Neutrophil (primary cell): Measurements from ENCODE around the gene NHS.

Source experiments
- H3K27ac ChIP-seq: fragments of 200-600 bp; sonication (generic); 2 replicates; pipeline ENCODE4 v1.5.1; 2016; ENCODE audit warnings: mild to moderate bottlenecking, moderate library complexity
- H3K27me3 ChIP-seq: fragments of 200-600 bp; sonication (generic); 2 replicates; pipeline ENCODE4 v1.6.0; 2016; ENCODE audit warnings: mild to moderate bottlenecking
- H3K36me3 ChIP-seq: fragments of 200-600 bp; sonication (generic); 2 replicates; pipeline ENCODE4 v1.5.1; 2017
- H3K4me1 ChIP-seq, 2 experiments: fragments of 200-600 bp in 1 of 2; sonication (generic) in 1 of 2; 1 replicate in 1 of 2; 2 replicates in 1 of 2; pipeline versions ENCODE4 v1.5.1 to v1.6.1; 2013 to 2016; ENCODE audit warnings: low read depth in 1 of 2, low read length in 1 of 2, mild to moderate bottlenecking in 1 of 2, moderate library complexity in 1 of 2; ENCODE audit not compliant: control insufficient read depth in 1 of 2, insufficient read depth in 1 of 2
- H3K4me3 ChIP-seq, 2 experiments: fragments of 200-600 bp in 1 of 2; sonication (generic) in 1 of 2; 1 replicate in 1 of 2; 2 replicates in 1 of 2; pipeline ENCODE4 v1.5.1; 2013 to 2016; ENCODE audit warnings: low read depth in 1 of 2, low read length in 1 of 2, mild to moderate bottlenecking in 1 of 2, moderate library complexity in 1 of 2
- H3K9me3 ChIP-seq: fragments of 200-600 bp; sonication (generic); 2 replicates; pipeline ENCODE4 v1.5.1; 2016
- TF ChIP-seq, protein P1 (sequence below): fragments of 200-600 bp; sonication (generic); IDR thresholded peaks from 2 replicates; pipeline ENCODE4 v1.5.1; 2016; ENCODE audit warnings: antibody characterized with exemption

Gene NHS

DNA sequence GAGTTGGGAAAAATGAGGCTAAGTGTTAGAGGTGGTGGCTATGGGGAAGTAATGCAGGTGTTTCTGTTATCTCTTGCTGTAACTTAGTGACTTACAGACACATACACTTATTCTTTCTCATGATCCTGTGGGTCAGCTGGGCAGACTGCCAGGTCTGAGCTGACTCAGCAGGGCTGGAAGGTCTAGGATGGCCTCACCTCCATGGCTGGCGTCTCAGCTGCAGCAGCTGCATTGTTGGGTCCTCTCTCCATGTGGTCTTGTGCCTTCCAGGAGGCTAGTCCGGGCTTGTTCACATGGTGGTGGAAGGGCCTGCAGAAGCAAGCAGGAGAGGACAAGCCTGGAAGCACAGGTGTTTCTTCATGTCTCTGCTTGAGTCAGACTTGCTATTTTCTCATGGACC is 172.7 kb downstream of the NHS start:
- Histone ChIP-seq H3K4me3 (no peak overlapping the region), H3K36me3 (no peaks in the 10 kb centered on the region), H3K9me3 (no peaks in the 10 kb centered on the region), H3K4me1 (peaks cover 10% of the 10 kb centered on the region in 2 experiments), H3K27me3 (no peaks in the 10 kb centered on the region), H3K27ac (peak overlapping the region; percentile 46)
- TF ChIP-seq, protein P1, sequence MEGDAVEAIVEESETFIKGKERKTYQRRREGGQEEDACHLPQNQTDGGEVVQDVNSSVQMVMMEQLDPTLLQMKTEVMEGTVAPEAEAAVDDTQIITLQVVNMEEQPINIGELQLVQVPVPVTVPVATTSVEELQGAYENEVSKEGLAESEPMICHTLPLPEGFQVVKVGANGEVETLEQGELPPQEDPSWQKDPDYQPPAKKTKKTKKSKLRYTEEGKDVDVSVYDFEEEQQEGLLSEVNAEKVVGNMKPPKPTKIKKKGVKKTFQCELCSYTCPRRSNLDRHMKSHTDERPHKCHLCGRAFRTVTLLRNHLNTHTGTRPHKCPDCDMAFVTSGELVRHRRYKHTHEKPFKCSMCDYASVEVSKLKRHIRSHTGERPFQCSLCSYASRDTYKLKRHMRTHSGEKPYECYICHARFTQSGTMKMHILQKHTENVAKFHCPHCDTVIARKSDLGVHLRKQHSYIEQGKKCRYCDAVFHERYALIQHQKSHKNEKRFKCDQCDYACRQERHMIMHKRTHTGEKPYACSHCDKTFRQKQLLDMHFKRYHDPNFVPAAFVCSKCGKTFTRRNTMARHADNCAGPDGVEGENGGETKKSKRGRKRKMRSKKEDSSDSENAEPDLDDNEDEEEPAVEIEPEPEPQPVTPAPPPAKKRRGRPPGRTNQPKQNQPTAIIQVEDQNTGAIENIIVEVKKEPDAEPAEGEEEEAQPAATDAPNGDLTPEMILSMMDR: no peak

DNA sequence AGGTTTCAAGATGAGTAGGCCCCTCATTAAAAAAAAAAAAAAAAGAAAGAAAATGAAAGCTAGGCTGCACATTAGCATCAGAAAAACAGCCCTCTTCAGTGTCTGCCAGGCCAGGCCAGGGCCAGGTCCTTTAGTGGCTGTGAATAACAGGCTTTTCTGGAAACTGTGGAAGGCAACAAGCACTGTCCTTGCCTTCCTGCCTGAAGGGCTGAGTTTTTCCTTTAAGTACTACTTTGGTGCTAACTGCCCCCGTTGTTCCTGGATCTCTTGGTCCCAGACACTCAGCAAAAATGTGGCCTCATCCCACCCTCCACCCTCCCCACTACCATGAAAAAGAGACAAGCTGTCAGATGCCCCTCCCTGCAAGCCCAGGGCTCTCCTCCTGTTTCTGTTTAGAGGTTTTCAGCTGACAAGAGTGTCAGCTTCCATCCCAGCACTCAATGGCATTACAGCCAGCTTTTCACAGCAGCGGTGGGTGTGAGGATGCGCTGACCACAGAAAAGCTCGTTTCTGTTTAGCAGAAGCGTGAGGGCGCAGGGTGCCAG is 174.2 kb downstream of the NHS start:
- TF ChIP-seq, protein P1: no peak
- Histone ChIP-seq H3K36me3 (no peaks in the 10 kb centered on the region), H3K27me3 (no peaks in the 10 kb centered on the region), H3K4me3 (no peak overlapping the region), H3K4me1 (peaks cover 10% of the 10 kb centered on the region in 2 experiments), H3K27ac (no peak overlapping the region), H3K9me3 (no peaks in the 10 kb centered on the region)

DNA sequence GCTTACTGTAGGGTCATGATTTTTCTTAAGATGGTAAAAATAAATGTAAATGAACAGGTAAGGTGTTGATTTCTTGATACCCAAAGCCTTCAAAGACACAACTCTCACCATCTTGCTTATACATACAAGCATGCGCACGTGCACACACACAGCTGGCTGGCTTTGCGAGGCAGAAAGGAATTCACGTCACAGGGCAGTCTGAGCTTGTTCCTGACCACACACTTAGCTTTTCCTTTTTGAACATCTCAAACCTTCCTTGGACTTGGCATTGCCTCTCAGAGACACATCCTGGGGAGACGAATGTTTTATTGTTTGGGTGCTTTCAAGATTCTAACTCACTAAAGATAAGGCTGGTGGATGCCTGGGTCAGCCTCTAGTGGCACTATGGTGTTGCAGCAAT is 175.0 kb downstream of the NHS start:
- H3K9me3 ChIP-seq: no peaks in the 10 kb centered on the region
- no peaks in the 10 kb centered on the region for H3K27me3 ChIP-seq
- no peak overlapping the region for H3K27ac ChIP-seq
- TF ChIP-seq, protein P1: no peak
- no peak overlapping the region for H3K4me3 ChIP-seq
- H3K36me3 ChIP-seq: no peaks in the 10 kb centered on the region
- peaks cover 10% of the 10 kb centered on the region in 2 experiments for H3K4me1 ChIP-seq

DNA sequence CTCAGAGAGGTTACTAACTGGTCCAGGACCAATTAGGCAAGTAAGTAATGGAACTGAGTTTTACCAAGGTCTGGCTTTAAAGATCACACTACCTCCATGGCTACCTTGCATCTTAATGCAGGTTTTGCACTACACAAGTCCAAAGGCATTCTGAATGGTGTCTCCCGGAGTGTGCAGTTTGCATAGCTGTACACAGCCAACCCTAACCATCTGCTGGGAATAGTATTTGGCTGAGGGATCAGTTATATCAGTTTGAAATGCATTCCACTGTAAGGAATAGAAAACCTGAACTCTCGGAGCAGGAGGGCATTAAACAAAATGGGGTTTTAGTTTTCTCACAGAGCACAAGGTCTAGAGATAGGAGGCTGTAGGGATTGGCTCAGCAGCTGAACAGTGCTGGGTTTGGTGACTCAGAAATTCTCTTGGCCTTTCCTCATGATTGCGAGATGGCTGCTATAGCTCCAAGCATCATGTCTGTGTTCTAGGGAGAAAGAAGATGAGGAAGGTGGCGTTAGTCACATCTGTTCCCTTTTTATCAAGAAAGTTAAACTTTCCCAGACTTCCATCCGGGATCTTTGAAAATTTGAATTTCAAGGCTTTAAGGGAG is 177.1 kb downstream of the NHS start:
- H3K4me3 ChIP-seq: no peak overlapping the region
- H3K27ac ChIP-seq: no peak overlapping the region
- H3K4me1 ChIP-seq: peaks cover 9 to 10% of the 10 kb centered on the region in 2 experiments
- no peaks in the 10 kb centered on the region for H3K9me3 ChIP-seq
- H3K27me3 ChIP-seq: no peaks in the 10 kb centered on the region
- H3K36me3 ChIP-seq: no peaks in the 10 kb centered on the region
- TF ChIP-seq, protein P1: no peak

DNA sequence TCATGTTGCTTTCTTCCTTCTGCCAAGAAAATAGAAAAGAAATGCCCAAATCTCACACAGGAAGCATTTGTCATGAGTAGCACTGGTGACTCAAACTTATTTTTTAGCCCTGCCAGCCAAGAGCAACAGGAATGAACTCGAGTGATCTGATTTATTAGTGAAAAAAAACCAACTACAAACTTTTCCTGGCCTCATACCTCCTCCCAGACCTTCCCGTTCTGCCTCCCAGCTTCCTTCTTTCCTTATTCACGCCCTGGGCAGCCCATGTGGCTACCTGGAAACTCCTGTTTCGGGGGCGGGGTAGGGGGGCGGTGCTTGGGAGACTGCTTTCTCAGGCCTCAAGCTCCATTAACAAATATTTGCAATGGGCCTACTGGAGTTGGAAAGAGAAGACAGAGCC is 178.5 kb downstream of the NHS start:
- H3K4me1 ChIP-seq: no peaks in the 10 kb centered on the region
- no peaks in the 10 kb centered on the region for H3K9me3 ChIP-seq
- H3K36me3 ChIP-seq: no peaks in the 10 kb centered on the region
- no peaks in the 10 kb centered on the region for H3K27me3 ChIP-seq
- H3K4me3 ChIP-seq: no peak overlapping the region
- TF ChIP-seq, protein P1: no peak
- no peak overlapping the region for H3K27ac ChIP-seq
